RKO (cell line): ENCODE results near the gene CROCC2.

ENCODE experiments used
- DNase-seq: peaks from one replicate; pipeline ENCODE4 v3.0.0-alpha.2; 2016; ENCODE audit warnings: low spot score

CROCC2 gene

GRCh38 chr2:240956171-240956934 is 50.2 kb downstream of the CROCC2 start:
- DNase-seq: no peak

GRCh38 chr2:240956935-240957655 is 51.0 kb downstream of the CROCC2 start:
- no peak for DNase-seq

- DNase-seq: no peak
Observed at GRCh38 chr2:240957656-240958365, 51.7 kb downstream of the CROCC2 start.

GRCh38 chr2:240958366-240959213 is 52.5 kb downstream of the CROCC2 start:
- DNase-seq: no peak

- no peak for DNase-seq
Observed at GRCh38 chr2:240959214-240959940, 53.2 kb downstream of the CROCC2 start.

- DNase-seq: no peak
Observed at GRCh38 chr2:240959941-240960308, 53.8 kb downstream of the CROCC2 start.

- no peak for DNase-seq
Observed at GRCh38 chr2:240960309-240960970, 54.3 kb downstream of the CROCC2 start.

GRCh38 chr2:240960971-240961876 is 55.1 kb downstream of the CROCC2 start:
- DNase-seq: no peak

GRCh38 chr2:240961910-240962299 is 55.8 kb downstream of the CROCC2 start:
- DNase-seq: no peak

GRCh38 chr2:240962300-240963064 is 56.3 kb downstream of the CROCC2 start:
- no peak for DNase-seq

GRCh38 chr2:240963065-240963867 is 57.1 kb downstream of the CROCC2 start:
- no peak for DNase-seq

GRCh38 chr2:240963868-240964703 is 58.0 kb downstream of the CROCC2 start:
- DNase-seq: no peak

- no peak for DNase-seq
Observed at GRCh38 chr2:240964704-240965295, 58.7 kb downstream of the CROCC2 start.

- no peak for DNase-seq
Observed at GRCh38 chr2:240965296-240965904, 59.3 kb downstream of the CROCC2 start.

- DNase-seq: no peak
Observed at GRCh38 chr2:240965905-240966456, 59.8 kb downstream of the CROCC2 start.

- DNase-seq: no peak
Observed at GRCh38 chr2:240966457-240966905, 60.3 kb downstream of the CROCC2 start.
